Activated T-cell treated with anti-CD3 and anti-CD28 coated beads for 24 hours (primary cell): ENCODE measurements around the gene REM2.
A peak's percentile ranks its signal among the peaks of the same experiment; 100 is the strongest.

Source experiments
- DNase-seq: peaks from one replicate; pipeline ENCODE4 v3.0.0-alpha.2; 2020; ENCODE audit warnings: low read depth

Gene REM2

GRCh38 chr14:22875003-22875747 lies 7.8 kb upstream of the REM2 start:
- no peak for DNase-seq

GRCh38 chr14:22875748-22876319 lies 7.2 kb upstream of the REM2 start:
- no peak for DNase-seq

GRCh38 chr14:22877000-22877501 lies 6.0 kb upstream of the REM2 start:
- DNase-seq = no peak

GRCh38 chr14:22878271-22879246 lies 4.5 kb upstream of the REM2 start:
- DNase-seq = no peak

GRCh38 chr14:22882064-22882463 lies 958 bp upstream of the REM2 start:
- no peak for DNase-seq

- peak; percentile 20 for DNase-seq
Measured at GRCh38 chr14:22882529-22883172, 371 bp upstream of the REM2 start.

GRCh38 chr14:22884076-22884737 lies 1.2 kb downstream of the REM2 start:
- DNase-seq = no peak

GRCh38 chr14:22884738-22885523 lies 1.9 kb downstream of the REM2 start:
- no peak for DNase-seq

- no peak for DNase-seq
Measured at GRCh38 chr14:22885975-22886374, 3.0 kb downstream of the REM2 start.

- DNase-seq = peak; percentile 57
Measured at GRCh38 chr14:22886500-22887259, 3.7 kb downstream of the REM2 start.

GRCh38 chr14:22887260-22887989 lies 4.4 kb downstream of the REM2 start:
- no peak for DNase-seq

- DNase-seq = peak; percentile 35
Measured at GRCh38 chr14:22887990-22888378, 5.0 kb downstream of the REM2 start.

- no peak for DNase-seq
Measured at GRCh38 chr14:22888662-22889061, 5.6 kb downstream of the REM2 start.

- no peak for DNase-seq
Measured at GRCh38 chr14:22890416-22890815, 7.4 kb downstream of the REM2 start.

GRCh38 chr14:22892488-22892887 lies 9.5 kb downstream of the REM2 start:
- no peak for DNase-seq

- DNase-seq = no peak
Measured at GRCh38 chr14:22893706-22894105, 10.7 kb downstream of the REM2 start.

- no peak for DNase-seq
Measured at GRCh38 chr14:22895402-22895801, 12.4 kb downstream of the REM2 start.

GRCh38 chr14:22896356-22896755 lies 13.3 kb downstream of the REM2 start:
- no peak for DNase-seq

- DNase-seq = no peak
Measured at GRCh38 chr14:22896760-22897159, 13.7 kb downstream of the REM2 start.
